Smooth muscle cell of the brain vasculature (primary cell): ENCODE results near the gene BAD.

Source experiments
- DNase-seq: peaks from one replicate; pipeline ENCODE4 v3.0.0-alpha.2; 2012; ENCODE audit warnings: low read depth, low spot score

Gene BAD

GRCh38 chr11:64296830-64297698, 12.6 kb upstream of the BAD start:
- DNase-seq = no peak

DNA sequence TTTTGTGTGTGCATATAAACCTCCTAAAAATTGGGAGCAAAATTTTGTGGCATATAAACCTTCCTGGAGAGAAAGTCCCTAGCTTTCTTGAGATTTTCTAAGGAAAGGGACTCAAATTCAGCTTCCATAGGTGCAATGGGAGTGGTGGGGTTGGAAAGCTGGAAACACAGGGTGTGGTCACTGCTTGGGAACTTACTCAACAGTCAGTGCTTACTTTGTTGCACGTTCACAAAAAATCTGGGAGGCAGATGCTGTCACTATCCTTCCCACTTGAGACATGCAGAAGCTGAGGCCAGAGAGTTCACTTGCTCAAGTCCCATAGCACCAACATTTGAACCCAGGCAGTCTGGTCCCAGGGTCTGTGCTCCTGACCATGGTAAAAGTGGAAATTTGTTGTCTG, 11.8 kb upstream of the BAD start:
- no peak for DNase-seq

GRCh38 chr11:64295760-64296159, 11.3 kb upstream of the BAD start:
- DNase-seq = no peak

- DNase-seq = no peak
Measured at GRCh38 chr11:64294774-64295173, 10.3 kb upstream of the BAD start.

- no peak for DNase-seq
Measured at GRCh38 chr11:64292460-64293254, 8.2 kb upstream of the BAD start.

DNA sequence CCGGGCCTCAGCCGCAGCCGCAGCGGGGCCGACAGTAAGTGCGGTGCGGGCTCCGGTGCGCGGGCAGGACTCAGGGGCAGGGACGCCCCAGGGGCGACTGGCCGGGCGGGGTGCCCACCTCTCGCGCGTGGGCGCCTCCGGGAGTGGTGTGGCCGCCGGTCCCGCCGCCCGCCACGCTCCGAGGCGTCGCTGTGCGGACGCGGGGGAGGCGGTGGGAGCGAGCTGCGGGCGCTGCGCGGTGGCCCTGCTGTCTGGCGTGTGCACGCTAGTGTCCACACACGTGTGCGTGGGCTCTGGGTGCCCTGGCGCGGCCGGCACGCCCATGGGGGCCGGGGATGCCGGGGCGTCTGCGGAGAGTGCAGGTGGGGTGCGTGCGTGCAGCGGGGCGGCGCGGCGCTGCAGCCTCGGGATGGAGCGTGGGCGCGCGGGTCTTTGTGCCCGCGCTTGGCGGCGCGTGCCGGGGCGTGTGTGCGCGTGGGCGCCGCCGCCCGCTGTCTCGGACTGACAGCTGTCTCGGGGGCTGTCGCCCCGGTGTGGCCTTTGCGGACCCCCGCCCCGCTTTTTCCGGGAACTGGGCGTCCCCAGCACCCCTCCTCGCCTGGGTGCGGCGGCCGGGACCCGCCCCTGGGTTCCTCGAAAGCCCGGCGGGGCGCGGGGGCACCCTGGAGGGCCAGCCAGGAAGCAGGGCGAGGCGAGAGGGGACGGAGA, 7.4 kb upstream of the BAD start:
- no peak for DNase-seq

GRCh38 chr11:64291262-64291751, 6.8 kb upstream of the BAD start, which contains the start of gene KCNK4:
TSS of gene KCNK4 (plus strand) at chr11:64291302. CDS start at chr11:64293019, 1,717 bp downstream.
- DNase-seq = no peak

DNA sequence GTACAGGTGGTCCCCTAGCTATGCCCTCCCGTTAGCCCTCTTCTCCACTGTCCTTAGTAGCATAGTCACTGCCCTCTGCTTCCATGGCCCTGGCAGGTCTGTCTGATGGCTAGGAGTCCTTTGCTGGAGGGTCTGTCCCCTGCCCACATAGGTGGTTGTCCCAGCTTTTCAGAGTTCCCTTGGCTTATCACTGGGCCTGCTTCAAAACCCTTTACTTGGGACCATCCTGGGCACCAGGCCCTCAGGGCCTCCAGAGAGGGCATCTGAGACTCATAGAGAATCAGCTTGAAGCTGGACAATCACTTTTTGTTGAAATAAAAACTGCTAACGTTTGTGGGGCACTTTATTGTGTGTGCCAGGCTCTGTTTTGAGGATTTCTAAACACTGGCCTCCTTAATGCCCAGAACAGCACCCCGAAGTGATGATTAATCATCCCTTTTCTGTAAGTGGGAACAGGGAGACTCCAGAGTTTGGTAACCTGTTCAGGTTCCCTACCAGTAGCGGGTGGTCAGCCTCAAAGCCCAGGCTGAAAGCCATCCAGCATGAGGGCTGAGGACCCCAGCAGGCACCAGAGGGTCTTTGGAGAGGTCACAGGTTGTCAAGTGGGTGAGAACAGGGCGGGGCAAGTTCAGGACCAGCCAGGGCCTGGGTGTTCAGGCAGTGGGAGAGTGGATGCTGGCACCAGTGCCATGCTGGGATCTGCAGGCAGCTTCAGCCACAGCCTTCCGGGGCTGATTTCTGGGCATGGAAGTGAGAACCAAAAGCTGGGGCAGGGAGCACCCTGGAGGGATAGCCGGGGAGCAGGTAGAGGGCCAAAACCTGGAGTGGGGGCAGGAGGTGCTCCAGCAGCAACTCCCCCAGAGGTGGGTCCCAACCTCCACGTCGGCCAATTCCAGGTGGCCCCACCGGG, 6.1 kb upstream of the BAD start:
- no peak for DNase-seq

- DNase-seq = no peak
Measured at GRCh38 chr11:64289002-64289564, 4.6 kb upstream of the BAD start.

DNA sequence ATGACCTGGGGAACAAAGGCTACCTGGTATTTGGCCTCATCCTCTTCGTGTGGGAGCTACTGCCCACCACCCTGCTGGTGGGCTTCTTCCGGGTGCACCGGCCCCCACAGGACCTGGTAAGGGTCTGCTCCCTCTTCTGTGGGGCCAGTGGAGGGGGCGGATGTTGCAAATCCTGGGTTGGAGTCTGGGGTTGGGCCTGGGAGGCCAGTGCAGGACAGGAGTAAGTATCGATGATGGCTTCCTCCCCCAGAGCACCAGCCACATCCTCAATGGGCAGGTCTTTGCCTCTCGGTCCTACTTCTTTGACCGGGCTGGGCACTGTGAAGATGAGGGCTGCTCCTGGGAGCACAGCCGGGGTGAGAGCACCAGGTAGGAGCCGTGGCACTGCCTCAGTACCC, 3.9 kb upstream of the BAD start:
- no peak for DNase-seq

- DNase-seq = no peak
Measured at GRCh38 chr11:64287676-64288352, 3.3 kb upstream of the BAD start.

- no peak for DNase-seq
Measured at GRCh38 chr11:64286801-64287159, 2.3 kb upstream of the BAD start.

GRCh38 chr11:64285885-64286800, 1.7 kb upstream of the BAD start:
- DNase-seq = no peak

DNA sequence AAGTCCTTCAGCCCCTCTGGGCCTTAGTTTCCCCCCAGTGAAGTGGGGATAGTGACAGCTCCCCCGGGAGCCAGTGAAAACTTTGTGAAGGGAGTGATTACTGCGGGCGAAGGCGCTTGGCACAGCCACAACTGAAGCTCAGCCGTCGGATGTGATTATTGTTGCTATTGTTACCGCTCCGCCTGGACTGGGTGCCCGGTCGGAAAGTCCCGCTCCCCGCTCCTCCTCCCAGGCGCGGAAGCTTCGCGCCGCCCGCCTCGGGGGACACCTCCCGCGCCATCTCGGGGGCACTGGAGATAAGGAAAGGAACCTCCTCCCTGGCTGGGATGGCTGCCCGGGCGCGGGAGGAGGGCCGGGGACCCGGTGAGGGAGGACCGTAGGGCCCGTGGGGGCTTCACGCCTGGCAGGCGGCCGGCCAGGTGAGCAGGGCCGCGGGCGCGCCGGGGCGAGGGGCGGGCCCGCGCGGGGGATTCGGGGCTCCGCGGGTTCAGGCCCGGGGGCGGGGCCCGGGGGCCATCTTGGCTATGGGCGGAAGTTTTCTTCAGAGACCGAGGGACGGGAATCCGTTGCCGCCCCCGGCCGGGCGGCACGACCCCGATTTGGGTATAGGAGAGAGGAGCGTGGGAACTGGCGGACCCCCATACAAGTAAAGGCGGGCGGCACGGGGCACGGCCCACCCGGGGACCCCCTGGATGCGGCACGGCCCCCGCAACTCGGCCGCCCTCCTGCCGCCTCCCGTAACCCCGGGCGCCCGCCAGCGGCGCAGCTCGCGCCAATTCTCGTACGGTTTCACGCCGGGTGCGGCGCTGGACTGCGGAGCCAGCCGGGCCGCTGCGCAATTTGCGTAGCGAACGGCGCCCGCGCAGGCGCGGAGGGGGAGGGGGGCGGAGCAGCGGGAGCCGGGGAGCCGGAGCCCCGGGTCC, 758 bp upstream of the BAD start, which contains the start of gene GPR137:
Gene GPR137, plus strand, starts transcription at position 887 of the 923 bp plus-strand sequence. CDS start 677 bp downstream, outside the sequence.
- DNase-seq = no peak

GRCh38 chr11:64283092-64283491, 1.4 kb downstream of the BAD start:
- DNase-seq = no peak

DNA sequence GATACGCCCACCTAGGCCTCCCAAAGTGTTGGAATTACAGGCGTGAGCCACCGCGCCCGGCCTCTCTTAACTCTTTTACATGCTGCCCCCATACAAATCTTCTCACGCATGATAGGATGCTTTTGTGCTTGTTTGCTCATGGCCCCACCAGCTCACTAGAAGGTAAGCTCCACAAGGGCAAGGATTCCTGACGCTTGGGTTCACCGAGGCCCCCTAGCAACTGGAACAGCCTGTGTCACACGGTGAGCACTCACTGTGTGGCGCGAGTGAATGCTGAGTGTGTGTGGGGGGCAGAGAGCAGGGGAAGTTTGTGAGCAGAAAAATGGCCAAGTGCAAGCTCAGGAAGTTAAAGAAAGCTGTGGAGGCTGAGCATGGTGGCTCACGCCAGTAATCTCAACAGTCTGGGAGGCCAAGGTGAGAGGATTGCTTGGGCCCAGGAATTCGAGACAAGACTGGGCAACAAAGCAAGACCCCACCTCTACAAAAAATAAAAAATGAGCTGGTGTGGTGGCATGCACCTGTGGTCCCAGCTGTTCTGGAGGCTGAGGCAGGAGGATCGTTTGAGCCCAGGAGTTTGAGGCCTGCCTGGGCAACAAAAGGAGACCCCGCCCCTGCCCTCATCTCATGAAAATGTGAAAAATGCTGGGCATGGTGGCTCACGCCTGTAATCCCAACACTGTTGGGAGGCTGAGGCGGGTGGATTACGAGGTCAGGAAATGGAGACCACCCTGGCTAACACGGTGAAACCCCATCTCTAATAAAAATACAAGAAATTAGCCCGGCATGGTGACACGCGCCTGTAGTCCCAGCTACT, 2.3 kb downstream of the BAD start:
- no peak for DNase-seq
